Gastroesophageal sphincter (tissue), 4 donors: ENCODE measurements around the gene ANKS1B. TPM values are rescaled to one million over a fixed set of nuclear protein-coding genes. Genes with fewer than 3 reads are reported as not detected.

Experiments used
- ATAC-seq: fragments of 150-250 bp; one replicate; pipeline ENCODE4 v1.9.1; 2016; ENCODE audit warnings: mild to moderate bottlenecking, moderate library complexity
- H3K27ac ChIP-seq, 4 donors: fragments of 200-600 bp; sonication (generic) in 3 of 4; 1 replicate in 3 of 4; 2 replicates in 1 of 4; pipeline ENCODE4 v1.5.1; 2016 to 2019
- H3K27me3 ChIP-seq: fragments of 200-600 bp; sonication (generic); one replicate; pipeline ENCODE4 v1.5.1; 2019
- H3K36me3 ChIP-seq, 2 donors: fragments of 200-600 bp; sonication (generic); one replicate each; pipeline ENCODE4 v1.5.1; 2019; ENCODE audit warnings: control low read depth in 1 of 2
- H3K4me1 ChIP-seq, 3 donors: fragments of 200-600 bp; sonication (generic); 1 replicate in 2 of 3; 2 replicates in 1 of 3; pipeline ENCODE4 v1.5.1; 2016 to 2019; ENCODE audit warnings: control low read depth in 2 of 3
- H3K4me3 ChIP-seq, 2 donors: fragments of 200-600 bp; sonication (generic); one replicate each; pipeline ENCODE4 v1.5.1; 2019; ENCODE audit warnings: mild to moderate bottlenecking in 1 of 2, moderate library complexity in 1 of 2
- H3K9me3 ChIP-seq, 3 donors: fragments of 200-600 bp; sonication (generic); one replicate each; pipeline ENCODE4 v1.5.1; 2017 to 2019; ENCODE audit warnings: control low read depth in 2 of 3
- EP300 ChIP-seq: sonication (generic); formaldehyde crosslinking; IDR thresholded peaks from one replicate; pipeline ENCODE4 v1.6.1; 2017; ENCODE audit warnings: antibody characterized with exemption, mild to moderate bottlenecking
- POLR2A ChIP-seq, 2 donors: fragments of 450-650 bp; IDR thresholded peaks; one replicate each; pipeline ENCODE4 v1.6.1; 2017; ENCODE audit warnings: antibody characterized with exemption in 2 of 2, mild to moderate bottlenecking in 2 of 2, moderate library complexity in 1 of 2
- POLR2AphosphoS5 ChIP-seq: sonication (generic); formaldehyde crosslinking; IDR thresholded peaks from one replicate; pipeline ENCODE4 v1.6.1; 2017; ENCODE audit warnings: antibody characterized with exemption
- WGBS, 2 donors: methylation state at CpG; one replicate each; pipeline ENCODE4 v1.1.5; 2018; ENCODE audit warnings: low coverage in 1 of 2; 5-methylcytosine and 5-hydroxymethylcytosine counted together
- total RNA-seq, 4 donors: library from RNA; depleted of rRNA; stranded (reverse); fragments of >200 nt; gene quantifications; one replicate each; pipeline ENCODE4 v1.1.0, GENCODE V29; 2016
- TF ChIP-seq, protein P1 (sequence below), 4 experiments: fragments of 200-600 bp in 2 of 4; fragments of 450-650 bp in 2 of 4; sonication (generic) in 1 of 4; IDR thresholded peaks; one replicate each; pipeline ENCODE4 v1.5.1; 2017 to 2019; ENCODE audit warnings: antibody characterized with exemption in 4 of 4, mild to moderate bottlenecking in 2 of 4, moderate library complexity in 2 of 4

Gene ANKS1B
- total RNA-seq, 4 donors from 2014 or later = 9.9 to 31.1 (median 21.4) TPM

DNA sequence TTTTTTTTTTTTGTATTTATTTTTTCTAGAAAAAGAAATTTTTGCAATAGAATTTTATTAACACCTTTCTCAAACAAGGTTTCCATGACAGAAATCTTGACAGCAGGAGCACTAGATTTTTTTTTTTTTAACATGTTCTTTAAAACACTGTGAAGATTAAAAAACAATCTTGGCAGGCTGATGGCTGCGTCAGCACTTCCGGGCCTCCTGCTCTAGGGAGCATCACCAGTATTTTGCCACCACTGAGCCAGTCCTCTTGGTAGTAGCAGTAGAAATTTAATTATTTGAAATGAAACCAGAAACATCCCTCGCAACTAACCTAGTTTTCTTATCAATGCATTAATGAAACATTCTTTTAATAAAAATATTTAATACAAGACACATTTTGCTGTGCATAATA is 1240.1 kb downstream of the ANKS1B start:
- peaks cover 0 to 12% (median 0%) of the 10 kb centered on the region in 3 donors for H3K4me1 ChIP-seq
- 87 to 100% methylated on average over 3 of the region's 3 CpGs for WGBS, 2 donors

DNA sequence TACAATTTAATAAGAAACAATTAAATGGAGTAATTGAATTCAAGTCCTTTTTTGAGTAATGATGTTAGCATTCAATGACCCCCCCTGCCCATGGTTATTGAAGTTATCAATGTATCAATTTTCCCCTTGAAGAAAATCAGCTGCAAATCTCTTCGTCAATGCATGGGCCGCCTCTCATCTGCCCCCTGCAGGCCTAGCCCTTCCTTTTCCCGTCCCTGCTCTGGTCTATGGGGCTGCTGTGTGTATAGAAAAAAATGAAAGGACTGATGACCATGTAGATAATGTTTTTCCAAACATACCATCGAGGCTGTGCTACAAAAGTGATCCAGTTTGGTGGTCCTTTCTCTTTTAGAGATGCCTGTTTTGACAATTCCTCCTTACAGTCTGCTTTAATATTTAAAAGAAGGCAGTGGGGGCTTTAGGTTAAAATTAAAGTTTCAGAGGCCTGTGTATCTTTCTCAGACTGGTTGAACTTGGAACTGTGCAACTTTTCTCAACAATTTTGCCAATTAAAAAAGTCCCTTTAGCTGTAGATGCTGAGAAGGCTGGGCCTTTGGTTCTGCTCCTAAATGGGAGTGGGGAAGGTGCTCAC is 1241.3 kb downstream of the ANKS1B start:
- H3K27ac ChIP-seq = no peak overlapping the region
- H3K4me1 ChIP-seq = peaks cover 0 to 12% (median 0%) of the 10 kb centered on the region in 3 donors
- ATAC-seq = no peak
- H3K36me3 ChIP-seq = no peaks in the 10 kb centered on the region
- H3K4me3 ChIP-seq = no peak overlapping the region
- H3K27me3 ChIP-seq = no peaks in the 10 kb centered on the region
- 59 to 79% methylated on average over 3 to 4 of the region's 4 CpGs for WGBS, 2 donors
- H3K9me3 ChIP-seq = peaks cover 0 to 5% (median 0%) of the 10 kb centered on the region in 3 donors
- TF ChIP-seq POLR2AphosphoS5 (no peak), EP300 (no peak), POLR2A (IDR thresholded peaks at IDR 0.05) (no peak)
- TF ChIP-seq, protein P1, sequence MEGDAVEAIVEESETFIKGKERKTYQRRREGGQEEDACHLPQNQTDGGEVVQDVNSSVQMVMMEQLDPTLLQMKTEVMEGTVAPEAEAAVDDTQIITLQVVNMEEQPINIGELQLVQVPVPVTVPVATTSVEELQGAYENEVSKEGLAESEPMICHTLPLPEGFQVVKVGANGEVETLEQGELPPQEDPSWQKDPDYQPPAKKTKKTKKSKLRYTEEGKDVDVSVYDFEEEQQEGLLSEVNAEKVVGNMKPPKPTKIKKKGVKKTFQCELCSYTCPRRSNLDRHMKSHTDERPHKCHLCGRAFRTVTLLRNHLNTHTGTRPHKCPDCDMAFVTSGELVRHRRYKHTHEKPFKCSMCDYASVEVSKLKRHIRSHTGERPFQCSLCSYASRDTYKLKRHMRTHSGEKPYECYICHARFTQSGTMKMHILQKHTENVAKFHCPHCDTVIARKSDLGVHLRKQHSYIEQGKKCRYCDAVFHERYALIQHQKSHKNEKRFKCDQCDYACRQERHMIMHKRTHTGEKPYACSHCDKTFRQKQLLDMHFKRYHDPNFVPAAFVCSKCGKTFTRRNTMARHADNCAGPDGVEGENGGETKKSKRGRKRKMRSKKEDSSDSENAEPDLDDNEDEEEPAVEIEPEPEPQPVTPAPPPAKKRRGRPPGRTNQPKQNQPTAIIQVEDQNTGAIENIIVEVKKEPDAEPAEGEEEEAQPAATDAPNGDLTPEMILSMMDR (IDR thresholded peaks at IDR 0.05) = no peak

More for the DNA sequence above, 1240.1 kb downstream of the ANKS1B start:
- no peak overlapping the region for H3K27ac ChIP-seq
- no peak overlapping the region for H3K4me3 ChIP-seq
- H3K36me3 ChIP-seq = peaks cover 0 to 4% of the 10 kb centered on the region in 2 donors
- TF ChIP-seq EP300 = no peak
- TF ChIP-seq POLR2A (IDR thresholded peaks at IDR 0.05) = no peak
- TF ChIP-seq POLR2AphosphoS5 = no peak
- TF ChIP-seq, protein P1 (IDR thresholded peaks at IDR 0.05) = no peak
- peaks cover 0 to 5% (median 0%) of the 10 kb centered on the region in 3 donors for H3K9me3 ChIP-seq
- ATAC-seq = no peak
- no peaks in the 10 kb centered on the region for H3K27me3 ChIP-seq

DNA sequence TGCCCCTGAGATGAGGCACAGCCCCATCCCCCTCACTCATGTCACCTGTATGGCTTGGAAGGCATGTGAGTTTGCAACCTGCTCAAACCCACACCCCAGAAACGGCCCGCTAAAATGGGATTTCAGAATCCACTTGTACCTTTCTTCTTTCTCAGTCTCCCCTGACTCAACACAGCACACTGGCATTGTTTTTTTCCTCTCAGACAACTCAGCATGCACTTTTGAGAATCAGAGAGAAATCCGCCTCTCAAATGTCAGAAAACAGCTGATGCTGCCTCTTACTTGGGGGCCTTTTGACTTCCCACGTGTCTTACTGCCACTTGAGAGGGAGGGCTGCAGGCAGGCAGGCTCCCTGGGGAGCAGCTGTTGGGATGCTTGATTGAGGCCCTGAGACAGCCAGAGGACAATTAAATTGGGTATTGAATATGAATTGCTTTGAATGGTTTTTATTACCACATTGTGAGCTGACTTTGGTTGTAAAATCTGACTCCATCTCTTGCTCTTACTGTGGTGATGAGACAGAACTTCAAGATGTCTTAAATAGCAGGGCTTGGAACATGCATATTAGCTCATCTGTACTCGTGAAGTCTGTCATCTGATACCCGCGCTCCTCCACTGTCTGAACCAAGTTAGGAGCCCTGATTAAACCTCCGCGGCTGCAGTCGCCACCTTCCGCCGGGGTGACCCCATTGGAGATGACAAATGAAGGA is 1243.0 kb downstream of the ANKS1B start:
- TF ChIP-seq POLR2AphosphoS5 = no peak
- TF ChIP-seq POLR2A (IDR thresholded peaks at IDR 0.05) = no peak
- TF ChIP-seq, protein P1 (IDR thresholded peaks at IDR 0.05) = no peak
- TF ChIP-seq EP300 = no peak
- Histone ChIP-seq H3K27ac (no peak overlapping the region), H3K27me3 (no peaks in the 10 kb centered on the region), H3K4me3 (no peak overlapping the region), H3K4me1 (peaks cover 0 to 21% (median 4%) of the 10 kb centered on the region in 3 donors), H3K9me3 (peaks cover 0 to 5% (median 0%) of the 10 kb centered on the region in 3 donors), H3K36me3 (no peaks in the 10 kb centered on the region)
- WGBS, 2 donors = 73 to 74% methylated on average over 8 to 12 of the region's 12 CpGs
- ATAC-seq = no peak

DNA sequence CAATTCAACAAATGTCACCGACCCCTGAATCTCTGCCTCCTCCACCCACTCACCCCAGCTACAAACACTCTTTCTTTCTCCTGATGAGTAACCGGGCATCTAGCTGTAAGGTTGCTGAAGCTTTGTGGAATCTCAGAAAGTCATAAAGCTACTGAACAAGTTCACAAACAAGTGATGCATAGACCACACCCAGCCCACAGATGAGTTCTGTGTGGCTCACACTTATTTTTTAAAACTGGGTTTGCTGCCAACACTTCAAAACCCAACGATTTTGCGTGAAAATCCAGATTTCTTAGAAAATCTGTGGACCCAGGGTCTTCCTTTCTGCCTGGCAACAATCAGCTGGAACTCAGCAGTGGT is 1243.6 kb downstream of the ANKS1B start:
- Histone ChIP-seq H3K27ac (no peak overlapping the region), H3K4me1 (peaks cover 0 to 22% (median 4%) of the 10 kb centered on the region in 3 donors), H3K9me3 (peaks cover 0 to 5% (median 0%) of the 10 kb centered on the region in 3 donors), H3K36me3 (no peaks in the 10 kb centered on the region), H3K27me3 (no peaks in the 10 kb centered on the region), H3K4me3 (no peak overlapping the region)
- TF ChIP-seq POLR2A (IDR thresholded peaks at IDR 0.05) (no peak), POLR2AphosphoS5 (no peak), EP300 (no peak)
- TF ChIP-seq, protein P1 (IDR thresholded peaks at IDR 0.05) = no peak
- ATAC-seq = no peak
- WGBS, 2 donors = 73 to 100% methylated on average over 2 to 3 of the region's 4 CpGs
